SH-SY5Y (cell line): ENCODE data around the gene EXOSC2.
A peak's percentile ranks its signal among the peaks of the same experiment; 100 is the strongest.

Experiments
- GATA2 ChIP-seq: IDR thresholded peaks from 2 replicates; pipeline ENCODE4 v1.6.1; 2011; ENCODE audit warnings: mild to moderate bottlenecking, low read depth, low read length
- GATA3 ChIP-seq: IDR thresholded peaks from 2 replicates; pipeline ENCODE4 v1.6.1; 2011; ENCODE audit warnings: low read depth, mild to moderate bottlenecking, low read length, moderate library complexity

EXOSC2 gene, protein sequence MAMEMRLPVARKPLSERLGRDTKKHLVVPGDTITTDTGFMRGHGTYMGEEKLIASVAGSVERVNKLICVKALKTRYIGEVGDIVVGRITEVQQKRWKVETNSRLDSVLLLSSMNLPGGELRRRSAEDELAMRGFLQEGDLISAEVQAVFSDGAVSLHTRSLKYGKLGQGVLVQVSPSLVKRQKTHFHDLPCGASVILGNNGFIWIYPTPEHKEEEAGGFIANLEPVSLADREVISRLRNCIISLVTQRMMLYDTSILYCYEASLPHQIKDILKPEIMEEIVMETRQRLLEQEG

DNA sequence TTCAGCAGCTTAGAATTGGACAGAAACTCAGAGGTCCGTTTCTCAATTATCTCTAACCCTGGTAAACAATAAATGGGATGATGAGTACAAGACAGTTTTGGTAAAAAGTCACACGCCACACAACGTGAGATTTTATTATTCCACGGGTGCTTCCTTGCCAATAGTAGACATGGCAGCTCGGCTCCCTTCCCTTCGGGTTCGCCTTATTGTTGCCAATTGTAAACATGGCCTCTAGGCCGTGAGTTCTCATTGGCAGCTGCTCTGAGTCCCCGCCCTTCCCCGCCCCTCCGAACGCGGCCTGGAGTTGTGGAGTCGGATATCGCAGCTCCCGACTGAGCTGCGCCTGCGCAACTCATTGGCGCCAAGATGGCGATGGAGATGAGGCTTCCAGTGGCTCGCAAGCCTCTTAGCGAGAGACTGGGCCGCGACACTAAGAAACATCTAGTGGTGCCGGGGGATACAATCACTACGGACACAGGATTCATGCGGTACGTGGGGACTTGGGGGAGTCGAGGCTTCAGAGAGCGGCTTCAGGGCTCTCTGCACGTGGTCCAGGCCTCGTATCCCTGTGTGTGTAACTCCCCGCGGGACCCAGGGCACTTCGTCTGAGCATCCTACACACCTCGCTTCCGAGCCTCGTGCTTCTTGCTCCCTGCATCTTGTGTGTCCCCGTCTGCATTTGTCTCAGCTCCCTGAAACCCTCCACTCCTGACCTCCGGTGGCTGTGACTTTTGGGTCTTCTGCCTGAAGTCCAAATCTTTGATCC lies at the start of gene EXOSC2:
Gene EXOSC2, plus strand, starts transcription at position 355 of the 766 bp plus-strand sequence. Its CDS starts 12 bp downstream, at position 367.
- TF ChIP-seq GATA2 = peak; percentile 73
- TF ChIP-seq GATA3 = no peak

DNA sequence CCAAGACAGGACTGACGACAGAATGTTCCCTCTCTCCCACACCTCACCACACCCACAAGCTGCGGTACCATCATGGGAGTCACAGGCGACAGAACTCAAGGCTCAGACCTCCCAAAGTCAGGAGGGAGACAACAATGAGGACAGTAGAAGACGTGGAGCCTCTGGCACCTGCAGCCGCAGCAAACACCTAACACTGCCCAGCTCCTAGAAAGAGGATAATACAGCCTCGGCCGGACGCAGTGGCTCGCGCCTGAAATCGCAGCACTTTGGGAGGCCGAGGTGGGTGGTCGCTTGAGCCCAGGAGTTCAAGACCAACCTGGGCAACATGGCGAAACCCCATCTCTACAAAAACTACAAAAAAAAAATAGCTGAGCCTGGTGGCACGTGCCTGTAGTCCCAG lies 42.4 kb upstream of the EXOSC2 start:
- TF ChIP-seq GATA3 = no peak
- no peak for TF ChIP-seq GATA2

DNA sequence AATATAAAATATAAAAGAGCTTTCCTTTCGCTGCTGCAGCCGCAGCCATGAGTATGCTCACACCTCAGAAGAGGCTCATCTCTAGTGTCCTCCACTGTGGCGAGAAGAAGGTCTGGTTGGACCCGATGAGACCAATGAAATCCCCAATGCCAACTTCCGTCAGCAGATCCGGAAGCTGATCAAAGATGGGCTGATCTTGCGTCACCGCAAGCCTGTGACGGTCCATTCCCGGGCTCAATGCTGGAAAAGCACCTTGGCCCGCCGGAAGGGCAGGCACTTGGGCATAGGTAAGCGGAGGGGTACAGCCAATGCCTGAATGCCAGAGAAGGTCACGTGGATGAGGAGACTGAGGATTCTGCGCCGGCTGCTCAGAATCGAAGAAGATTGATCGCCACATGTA lies 41.8 kb upstream of the EXOSC2 start:
- no peak for TF ChIP-seq GATA3
- TF ChIP-seq GATA2 = no peak

DNA sequence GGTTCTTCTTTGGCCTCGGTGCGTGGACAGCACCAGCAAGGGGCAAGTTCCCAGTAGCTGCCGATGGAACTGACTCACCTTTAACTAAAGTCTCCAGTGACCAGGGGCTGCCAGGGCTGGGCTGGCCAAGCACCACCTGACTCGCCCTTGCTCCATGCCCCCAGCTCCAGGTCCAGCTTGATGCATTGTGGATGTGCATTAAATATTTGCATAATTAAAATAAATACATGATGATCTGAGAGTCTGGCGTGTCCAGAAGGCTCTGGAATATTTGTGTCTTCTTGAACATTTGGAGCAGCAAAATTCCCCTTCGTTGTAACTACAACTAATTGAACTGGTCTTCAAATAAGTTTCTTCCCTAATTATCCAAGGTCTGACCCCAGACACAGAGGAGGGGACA lies 38.7 kb upstream of the EXOSC2 start:
- no peak for TF ChIP-seq GATA3

GRCh38 chr9:130658893-130659698 lies 34.5 kb upstream of the EXOSC2 start:
- no peak for TF ChIP-seq GATA2
- no peak for TF ChIP-seq GATA3

- TF ChIP-seq GATA3 = no peak
- TF ChIP-seq GATA2 = no peak
Observed at GRCh38 chr9:130659699-130660248, 33.8 kb upstream of the EXOSC2 start.

DNA sequence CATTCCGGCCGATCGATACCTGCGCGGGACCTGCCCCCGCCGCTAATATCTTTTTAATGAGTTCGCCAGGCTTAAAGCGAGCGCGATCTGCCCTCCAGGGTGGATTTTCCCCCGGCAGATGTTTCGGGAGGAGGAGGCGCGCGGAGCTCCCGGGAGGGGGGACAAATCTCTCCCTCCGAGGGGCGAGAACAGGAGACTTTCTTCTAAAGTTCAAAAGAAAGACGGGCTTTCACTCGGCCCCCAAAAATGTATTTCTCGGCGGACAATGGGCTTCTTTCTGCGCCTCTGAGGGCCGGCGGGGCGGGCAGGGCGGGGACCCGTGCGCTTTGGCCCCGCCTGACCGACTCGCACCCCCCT lies 33.3 kb upstream of the EXOSC2 start:
- TF ChIP-seq GATA2 (no peak), GATA3 (no peak)

DNA sequence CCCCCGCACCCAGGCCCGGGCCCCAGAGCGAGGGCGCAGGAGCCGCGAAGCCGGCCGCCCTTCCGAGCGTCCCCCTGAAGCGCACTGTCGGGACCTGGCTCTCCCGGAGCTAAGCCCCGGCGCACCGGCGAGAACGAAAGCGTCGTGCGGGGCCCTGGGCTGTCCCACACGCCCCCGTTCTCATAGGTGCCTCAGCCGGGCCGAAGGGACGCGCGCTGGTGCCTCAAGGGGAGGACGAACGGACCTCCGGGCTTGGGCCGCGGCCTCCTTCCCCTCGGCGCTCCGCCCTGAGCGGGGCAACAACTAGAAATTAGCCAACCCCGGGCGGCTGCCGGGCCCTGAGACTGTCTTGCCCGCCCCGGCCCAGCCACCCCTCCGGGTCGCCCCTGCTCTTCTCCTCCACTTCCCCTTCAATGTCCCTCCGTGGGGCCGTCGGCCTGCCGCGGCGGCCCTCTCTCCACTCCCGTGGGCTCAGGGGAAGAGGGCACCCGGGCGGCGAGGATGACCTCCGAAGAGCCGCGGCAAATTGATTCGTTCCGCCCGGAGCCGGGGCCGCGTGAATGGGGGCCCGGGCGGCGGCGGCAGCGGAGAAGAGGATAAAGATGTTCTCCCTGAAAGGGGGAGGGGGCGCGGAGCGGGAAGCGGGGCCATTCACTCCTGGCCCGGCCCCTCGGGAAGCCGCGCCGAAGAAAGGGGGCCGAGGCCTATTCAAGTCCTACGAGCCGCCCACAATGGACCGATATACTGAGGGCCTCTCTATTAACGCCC lies 32.7 kb upstream of the EXOSC2 start:
- no peak for TF ChIP-seq GATA2
- no peak for TF ChIP-seq GATA3

- TF ChIP-seq GATA2 (no peak), GATA3 (no peak)
Observed at GRCh38 chr9:130661451-130662098, 32.0 kb upstream of the EXOSC2 start.

GRCh38 chr9:130662099-130662969 lies 31.2 kb upstream of the EXOSC2 start:
- TF ChIP-seq GATA2 (no peak), GATA3 (no peak)

- no peak for TF ChIP-seq GATA2
- no peak for TF ChIP-seq GATA3
Observed at GRCh38 chr9:130662970-130663257, 30.7 kb upstream of the EXOSC2 start.

DNA sequence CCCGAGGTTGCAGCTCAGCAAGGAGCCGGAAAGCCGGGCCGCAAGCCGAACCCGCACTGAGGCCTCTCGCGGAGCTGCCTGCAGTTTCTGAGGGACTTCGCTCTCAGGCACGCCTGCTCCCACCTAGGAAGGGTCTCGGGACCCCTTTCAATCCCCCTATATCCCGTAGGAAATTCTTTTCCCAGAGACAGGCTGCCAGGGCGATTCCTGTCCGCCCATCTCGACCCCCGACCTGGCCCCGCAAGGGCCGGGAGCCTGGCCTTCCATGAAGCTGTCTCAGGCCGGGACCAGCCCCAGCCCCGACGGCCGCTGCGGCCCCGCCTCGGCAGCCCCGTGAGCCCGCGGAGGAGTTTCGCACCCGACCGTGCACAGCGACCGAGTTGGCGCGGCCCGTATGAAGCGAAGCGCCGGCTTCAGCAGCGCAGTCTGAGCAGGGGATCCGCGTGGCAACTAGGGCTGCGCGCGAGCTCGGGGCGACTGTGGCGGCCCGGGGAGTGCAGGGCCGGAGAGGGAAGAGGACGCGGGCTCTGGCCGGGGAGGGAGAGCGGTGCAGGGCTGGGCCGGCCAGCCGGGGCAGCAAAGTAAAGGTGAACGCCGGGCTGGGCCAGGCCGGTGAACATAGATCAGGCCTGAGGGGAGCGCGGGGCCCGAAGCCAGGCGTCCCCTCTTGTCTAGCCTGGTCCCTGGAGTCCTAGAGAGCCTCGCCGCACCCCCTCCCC lies 30.2 kb upstream of the EXOSC2 start:
- TF ChIP-seq GATA2 = no peak
- no peak for TF ChIP-seq GATA3
